ENCODE data around the gene PXDC1.

- no peak for TF ChIP-seq CTCF (conservative IDR thresholded peaks at IDR 0.05)
- no peak for TF ChIP-seq EZH2 (IDR thresholded peaks at IDR 0.05; ENCODE audit: low read depth)
Measured at GRCh38 chr6:3712827-3713665, 38.5 kb downstream of the PXDC1 start.
